NCI-H345 treated with DMSO at 0.1 percent for 48 hours (cell line): ENCODE results near the gene QRFP.

ENCODE experiments used
- DNase-seq: peaks from one replicate; lab custom pipeline; 2025; ENCODE audit not compliant: unreplicated experiment; lab: John Stamatoyannopoulos, UW

The QRFP gene

DNA sequence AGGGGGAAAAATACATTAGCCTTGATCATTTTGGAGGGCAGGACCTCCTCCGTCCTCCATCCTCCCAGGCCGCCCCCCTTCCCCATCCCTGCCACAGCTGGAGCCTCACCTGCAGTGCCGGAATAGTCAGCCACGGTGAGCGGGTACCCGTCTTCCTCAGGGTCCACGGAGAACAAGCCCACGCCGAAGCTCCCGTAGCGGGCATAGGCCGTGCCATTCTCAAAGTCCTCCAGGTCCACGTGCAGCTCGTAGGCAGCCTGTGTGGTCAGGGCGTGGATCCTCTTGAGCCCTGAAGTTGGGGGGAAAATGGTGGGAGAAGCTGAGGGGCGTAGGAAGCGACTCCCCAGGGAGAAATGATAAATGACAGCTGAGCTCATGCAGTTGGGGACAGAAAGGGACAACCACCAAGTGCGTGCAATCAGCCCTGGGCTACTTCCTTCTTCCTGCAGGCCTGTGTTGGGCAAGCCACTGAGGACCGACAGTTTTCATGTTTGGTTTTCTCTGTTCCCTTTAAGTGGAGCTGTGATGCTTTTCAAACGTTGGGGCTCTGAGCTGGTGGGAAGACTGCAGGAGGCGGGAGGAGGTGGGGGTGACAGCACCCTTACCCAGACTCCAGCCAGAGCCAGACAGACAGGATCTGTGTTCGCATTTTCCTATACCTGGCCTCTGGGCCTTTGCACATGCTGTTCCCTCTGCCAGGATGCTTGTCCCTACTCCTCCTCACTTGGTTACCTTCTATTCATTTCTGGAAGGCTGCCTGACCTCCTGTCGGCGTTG is 8.7 kb upstream of the QRFP start:
- DNase-seq: no peak

DNA sequence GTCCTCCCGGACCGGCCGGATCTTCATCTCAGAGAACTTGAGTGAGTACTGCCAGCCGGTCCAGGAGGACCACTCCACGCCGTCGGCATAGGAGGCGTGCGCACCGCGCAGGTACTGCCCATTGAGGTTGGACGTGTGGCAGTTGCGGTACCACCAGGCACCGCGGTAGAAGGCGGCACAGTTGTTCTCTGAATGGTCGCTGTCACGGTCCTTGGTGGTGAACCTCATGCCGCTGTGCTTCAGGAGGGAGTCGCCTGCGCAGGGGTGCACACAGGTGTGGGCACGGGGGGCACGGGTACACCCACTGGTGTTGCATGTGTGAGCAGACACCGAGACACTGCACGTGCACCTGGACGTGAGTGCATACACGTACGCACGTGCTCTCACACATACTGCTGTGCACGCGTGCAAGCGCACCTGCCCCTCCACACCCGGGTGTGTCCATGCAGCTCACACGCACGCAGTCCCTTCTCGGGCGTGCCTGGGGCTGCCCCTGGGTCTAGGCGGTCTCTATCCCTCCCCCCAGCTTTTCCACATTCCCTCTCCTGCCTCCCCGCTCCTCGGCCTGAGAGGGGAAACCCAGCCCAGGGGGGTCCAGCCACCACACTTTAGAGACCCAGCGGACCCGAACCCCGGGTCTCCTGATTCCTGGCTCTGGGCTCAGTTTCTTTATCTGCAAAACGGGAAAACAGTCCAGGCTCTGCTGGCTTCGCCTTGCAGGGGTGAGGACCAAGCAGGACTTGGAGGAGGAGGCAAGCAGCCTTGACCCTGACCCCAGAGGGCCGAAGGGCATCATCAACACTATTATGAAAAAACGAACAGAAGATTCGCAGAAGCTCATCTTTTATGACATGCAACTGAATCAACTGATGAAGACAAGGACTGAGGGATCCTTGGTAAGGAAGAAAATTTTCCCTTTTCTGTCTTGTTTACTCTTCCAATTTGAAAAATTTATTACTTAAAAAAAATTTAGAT is 7.7 kb upstream of the QRFP start:
- no peak for DNase-seq

DNA sequence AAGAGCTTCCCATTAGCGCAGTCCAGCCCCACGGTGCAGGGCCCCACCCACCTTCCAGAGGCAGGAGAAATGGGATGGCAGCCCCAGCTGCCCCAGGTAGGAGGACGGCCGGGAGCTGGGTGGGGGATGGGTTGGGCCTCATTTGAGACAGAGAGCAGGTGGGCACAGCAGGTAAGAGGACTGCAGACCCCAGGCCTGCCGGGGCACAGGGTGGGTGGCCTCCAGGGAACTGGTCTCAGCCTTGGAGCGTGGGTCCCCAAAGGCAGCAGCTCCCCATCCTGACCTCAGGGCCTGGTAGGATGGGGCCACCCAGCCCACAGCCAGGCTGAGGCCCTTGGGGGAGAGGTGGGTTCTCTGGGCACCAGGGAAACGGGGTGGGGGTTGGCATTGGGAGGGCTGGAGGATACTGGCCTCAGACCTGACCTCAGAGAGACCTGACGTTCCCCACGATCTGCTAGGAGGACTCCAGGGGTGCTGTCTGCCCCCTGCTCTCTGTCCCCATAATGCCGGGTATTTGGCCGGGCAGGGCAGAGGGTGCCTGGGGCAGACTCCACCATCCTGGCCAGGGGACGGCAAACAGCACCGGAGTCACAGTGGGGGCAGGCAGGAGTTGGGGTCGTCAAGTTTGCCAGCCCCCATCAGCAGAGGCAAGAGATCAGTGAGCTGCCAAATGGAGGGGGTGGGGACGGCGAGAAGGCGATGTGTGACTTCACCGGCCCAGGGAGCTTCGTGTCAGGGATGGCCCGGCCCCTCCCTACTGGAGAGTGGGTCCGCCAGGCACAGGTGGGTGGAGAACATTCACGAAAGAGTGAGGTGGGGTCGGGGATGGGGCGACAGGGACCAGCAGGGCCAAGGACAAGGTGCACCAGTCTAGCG is 6.8 kb upstream of the QRFP start:
- DNase-seq: no peak

DNA sequence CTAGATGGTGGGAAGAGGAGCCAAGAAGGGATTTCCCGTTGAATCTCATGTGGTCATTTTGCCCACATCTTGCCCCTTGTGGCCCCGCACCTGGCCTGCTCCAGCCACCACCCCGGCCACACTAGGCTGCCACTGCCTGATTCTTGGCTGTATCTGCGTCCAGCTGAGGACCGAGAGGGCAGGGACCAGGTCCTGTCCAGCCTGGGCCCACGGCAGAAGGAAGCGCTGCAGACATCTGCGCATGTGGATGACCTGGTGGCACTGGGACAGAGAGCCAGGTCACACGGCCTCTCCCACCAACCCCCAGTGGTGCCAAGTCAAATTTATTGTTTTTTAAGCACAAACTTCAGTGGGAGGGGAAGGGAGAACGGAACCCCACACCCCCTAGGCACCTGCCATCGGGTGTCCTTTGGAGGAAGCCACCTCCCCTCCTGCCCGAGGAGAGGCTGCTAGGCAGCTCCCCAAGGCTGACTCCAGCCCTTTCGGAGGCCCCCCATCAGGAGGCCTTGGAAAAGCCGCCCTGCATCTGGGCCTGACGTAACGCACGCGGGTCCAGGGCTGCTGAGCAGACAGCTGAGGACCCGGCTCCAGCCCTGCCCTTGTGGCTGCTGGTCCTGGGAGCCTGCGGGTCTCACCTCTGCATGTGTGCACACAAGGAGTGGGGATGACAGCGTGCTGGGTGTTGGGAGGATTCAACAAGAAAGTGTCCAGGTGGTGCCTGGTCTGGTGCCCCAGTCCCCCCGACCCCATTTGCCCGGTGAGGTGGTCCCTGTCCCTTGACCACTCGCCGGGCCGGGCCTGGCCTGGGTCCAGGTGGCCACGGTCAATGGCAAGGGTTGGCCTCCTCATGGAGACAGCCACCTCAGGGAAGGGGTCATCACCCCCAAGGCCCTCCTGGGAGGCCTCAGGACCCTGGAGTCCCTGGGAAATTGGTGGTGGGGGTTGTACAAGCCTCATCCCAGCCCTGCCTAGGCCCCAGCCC is 5.9 kb upstream of the QRFP start:
- DNase-seq: no peak

DNA sequence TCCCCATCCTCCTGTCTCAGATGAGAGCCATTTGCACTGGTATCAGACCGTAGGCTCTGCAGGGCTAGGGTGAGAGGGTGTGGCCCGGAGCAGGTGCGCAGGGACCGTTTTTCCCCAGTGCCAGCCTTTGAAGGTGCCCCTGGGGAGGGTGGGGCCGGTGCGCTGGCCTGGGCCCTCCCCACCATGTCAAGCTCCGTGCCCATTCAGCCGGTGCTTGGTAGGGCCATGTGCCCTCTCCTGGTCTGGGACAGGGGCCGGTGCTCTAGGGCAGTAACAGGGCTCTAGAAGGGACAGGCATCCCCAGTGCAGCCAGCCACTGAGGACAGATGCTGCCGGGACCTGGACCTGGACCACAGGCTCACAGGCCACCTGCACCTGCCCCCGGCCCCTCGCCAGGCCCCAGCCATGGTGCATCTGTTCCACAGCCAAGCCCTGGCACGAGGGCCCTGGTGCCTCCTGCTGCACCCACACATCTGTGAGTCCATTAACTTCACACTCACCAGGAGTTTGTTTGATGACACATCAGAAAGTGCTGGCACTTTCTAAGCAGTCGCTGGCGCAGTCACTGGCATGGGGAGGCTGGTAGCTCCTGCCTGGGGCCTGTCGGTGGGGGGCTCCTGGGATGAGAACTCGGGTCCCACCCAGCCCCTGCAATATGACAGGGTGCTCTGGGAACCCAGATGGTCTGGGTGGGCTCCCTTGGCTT is 5.0 kb upstream of the QRFP start:
- DNase-seq: no peak

DNA sequence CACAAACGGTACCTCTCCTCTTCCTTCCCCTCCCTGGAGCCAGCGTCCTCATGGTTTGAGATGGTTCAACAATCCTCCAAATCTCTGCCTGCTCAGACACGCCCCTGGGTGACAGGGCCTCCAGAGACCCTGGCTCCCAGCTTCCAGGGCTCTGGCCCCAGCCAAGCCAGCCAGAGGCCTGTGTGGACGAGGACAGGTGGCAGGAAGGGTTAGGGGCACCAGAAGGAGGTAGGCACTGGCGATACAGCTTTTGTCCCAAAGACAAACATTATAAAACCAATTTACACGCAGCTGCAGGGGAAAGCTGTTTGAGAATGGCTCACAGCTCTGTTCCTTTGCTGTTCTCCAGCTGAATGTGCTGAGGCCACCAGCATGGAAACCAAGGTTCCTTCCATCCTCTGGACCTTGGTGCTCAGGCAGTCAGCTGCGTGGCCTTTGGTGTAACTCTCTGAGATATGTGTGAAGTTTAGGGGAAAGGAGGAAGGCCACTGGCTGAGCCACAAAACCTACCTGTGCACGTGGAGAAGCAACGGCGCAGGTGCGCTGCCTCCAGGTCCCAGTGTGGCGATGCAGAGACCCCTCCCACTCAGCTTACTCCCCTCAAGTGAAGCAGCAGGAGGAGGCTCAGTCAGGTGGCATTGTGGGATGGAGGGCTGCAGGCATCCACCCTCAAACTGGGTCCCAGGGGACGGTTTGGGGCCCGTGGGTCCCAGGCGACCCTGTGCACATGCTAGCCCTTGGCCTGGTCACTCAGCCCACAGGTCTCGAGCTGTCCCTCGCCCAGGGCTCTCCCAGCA is 4.3 kb upstream of the QRFP start:
- no peak for DNase-seq

DNA sequence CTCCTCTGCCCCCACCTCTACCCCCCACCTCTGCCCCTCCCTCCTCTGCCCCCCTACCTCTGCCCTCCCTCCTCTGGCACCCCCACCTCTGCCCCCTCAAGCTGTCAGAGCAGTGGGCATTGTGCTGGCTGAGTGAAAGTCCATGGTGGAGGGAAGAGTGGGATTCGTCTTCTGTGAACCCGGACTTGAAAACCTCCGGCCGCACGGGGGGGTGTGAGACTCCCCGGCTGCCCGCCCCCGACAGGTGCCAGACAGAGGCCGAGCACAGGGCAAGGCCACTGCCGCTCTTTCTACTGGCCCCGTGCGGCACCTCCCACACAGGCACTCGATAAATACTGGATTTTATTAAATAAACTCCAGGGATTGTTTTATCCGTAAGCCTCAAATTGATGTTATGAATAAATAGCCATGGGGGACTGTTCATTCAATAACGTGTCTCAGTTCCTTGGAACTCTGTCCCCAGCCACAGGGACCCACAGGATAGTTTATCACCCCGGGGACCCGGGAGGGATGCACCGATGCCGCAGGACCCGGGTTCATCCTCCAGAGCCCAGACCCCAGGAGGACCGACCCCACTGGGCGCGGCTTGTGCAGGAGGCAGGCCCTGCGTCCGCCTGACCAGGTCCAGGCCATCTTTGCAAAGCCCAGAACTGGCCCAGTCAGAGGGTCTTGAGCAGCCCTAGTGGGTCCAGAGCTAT is 2.6 kb upstream of the QRFP start:
- DNase-seq: no peak

DNA sequence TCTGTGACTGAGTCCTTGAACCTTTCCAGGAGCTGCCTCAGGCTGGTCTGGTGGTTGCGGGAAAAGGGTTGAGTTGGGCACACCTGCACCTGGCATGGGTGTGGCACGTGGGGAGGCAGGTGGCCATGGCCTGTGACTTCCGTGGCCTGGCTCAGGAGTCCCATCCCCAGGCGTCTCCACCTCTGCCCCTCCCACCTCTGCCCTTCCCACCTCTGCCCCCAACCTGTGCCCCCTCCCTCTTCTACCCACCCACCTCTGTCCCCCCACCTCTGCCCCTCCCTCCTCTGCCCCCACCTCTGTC is 1.9 kb upstream of the QRFP start:
- DNase-seq: no peak

DNA sequence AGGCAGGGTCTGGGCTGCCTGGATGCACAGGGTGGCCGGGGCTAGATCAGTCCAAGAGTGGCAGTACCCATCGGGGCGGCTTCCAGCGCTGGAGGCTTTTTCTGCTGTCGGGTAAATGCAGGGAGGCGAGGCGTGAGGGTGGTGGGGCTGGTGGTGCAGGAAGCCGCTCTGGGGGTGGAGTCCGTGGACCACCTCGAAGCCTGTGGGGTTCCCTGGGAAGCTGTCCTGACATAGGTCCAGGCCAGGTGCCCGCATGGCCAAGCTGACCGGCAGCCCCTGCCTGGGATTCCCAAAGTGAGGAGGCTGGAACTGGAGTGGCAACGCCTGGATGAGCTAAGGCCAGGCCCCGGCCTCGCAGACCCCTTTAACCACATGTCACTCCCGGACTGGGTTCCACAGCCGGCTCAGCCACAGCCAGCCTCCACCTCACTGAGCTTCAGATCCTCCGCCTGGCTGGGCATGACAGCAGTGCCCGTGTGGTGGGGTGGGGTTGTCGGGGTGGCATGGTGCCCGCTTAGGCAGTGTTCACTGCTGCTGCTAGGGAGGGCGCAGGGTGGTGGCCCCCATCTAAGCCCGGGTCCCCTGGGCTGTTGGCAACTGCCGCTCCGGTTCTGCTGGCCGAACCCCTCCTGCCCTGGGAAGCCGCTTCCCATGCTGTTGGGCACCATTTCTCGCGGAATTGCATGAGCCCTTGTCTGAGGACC is 1.4 kb upstream of the QRFP start:
- DNase-seq: no peak

DNA sequence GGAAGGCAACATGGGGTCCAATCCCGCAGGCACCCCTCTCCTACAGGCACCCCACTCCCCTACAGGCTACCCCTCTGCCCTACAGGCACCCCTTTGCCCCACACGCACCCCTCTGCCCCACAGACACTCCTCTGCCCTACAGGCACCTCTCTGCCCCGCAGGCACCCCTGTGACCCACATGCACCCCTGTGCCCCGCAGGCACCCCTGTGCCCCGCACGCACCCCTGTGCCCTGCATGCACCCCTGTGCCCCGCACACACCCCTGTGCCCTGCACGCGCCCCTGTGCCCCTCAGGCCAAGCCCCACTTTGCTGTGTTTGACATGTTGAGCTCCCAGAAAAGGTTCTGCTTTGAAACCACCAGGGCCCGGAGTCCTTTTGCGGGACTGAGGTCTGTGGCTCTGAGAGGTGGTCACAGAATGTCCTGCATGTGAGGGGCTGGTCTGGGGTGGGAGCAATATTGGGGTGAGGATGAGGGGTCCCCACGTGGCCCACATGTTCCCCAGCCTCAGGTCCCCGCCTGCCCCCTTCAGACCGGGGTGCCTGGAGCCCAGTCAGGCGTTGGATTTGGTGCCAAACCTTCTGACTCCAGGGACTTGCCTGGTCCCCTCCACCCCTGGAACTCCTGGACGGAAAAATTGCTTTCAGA is 616 bp upstream of the QRFP start:
- no peak for DNase-seq

DNA sequence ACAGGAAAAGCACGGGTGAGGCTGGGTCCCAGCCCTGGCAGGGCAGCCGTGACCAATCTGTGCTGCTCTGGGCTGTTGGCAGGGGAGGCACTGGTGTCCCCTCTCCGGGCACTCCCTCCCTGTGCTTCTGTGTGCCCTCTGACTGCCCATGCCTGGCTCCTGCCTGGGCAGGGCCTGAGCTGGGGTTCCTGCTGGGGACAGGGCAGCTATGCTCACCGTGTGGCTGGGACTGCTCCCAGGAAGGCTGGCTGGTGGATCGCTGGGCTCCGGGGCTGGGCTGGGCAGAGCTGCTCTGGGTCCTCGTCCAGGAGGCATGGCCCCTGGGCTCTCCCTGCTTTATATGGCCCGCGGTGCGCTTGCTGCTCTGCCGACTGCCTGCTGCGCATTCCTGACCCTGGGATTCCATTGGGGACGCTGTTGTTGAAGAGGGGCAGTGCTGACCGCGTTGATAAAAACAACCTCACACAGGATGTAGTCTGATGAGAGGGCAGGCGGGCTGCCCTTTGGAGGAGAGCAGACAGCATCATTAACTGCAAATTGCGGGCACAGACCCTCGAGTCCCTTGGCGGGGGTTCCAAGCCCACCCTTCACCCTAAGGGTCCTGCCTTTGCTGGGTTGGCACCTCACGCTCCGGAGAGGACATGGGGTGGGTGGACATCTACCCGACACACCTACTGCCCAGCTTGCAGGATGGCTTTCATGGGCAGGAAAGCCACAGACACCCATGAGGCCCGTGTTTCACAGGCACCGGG is 955 bp downstream of the QRFP start:
- DNase-seq: no peak

DNA sequence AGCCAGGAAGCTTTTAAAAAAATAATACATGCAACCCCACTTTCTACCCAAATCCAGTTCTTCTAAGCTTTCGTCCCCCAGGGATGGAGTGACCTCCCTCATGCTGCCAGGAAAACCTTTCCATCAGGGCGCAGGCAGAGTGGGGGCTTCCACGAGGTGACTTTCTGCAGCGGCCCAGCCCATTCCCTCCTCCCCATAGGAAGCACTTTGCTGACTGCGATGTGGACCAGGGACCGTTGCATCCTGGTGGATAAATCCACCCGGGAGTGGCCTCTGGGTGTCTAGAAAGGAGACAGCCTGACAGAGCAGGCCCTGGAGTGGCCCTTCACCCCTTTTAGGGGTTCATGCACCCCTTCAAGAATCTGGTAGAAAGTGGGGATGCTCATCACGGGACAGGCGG is 1.6 kb downstream of the QRFP start:
- DNase-seq: no peak

DNA sequence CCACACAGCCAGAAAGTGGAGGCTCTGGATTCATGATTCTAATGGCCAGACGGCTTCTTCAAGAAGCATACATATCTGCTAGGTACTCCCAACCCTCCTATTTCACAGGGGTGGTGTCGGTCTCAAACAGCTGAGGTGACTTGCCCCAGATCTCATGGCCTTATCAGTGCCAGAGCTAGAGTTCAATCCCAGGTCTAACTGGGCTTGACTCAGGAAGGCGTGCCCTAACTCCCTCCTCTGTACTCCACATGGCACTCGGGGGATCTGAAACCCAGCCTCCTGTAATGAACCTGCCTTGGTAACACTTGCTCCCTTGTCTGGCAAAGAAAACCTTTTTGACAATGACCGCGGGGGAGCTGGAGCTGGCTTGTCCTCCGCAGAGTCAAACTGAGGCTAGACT is 2.1 kb downstream of the QRFP start:
- DNase-seq: no peak

DNA sequence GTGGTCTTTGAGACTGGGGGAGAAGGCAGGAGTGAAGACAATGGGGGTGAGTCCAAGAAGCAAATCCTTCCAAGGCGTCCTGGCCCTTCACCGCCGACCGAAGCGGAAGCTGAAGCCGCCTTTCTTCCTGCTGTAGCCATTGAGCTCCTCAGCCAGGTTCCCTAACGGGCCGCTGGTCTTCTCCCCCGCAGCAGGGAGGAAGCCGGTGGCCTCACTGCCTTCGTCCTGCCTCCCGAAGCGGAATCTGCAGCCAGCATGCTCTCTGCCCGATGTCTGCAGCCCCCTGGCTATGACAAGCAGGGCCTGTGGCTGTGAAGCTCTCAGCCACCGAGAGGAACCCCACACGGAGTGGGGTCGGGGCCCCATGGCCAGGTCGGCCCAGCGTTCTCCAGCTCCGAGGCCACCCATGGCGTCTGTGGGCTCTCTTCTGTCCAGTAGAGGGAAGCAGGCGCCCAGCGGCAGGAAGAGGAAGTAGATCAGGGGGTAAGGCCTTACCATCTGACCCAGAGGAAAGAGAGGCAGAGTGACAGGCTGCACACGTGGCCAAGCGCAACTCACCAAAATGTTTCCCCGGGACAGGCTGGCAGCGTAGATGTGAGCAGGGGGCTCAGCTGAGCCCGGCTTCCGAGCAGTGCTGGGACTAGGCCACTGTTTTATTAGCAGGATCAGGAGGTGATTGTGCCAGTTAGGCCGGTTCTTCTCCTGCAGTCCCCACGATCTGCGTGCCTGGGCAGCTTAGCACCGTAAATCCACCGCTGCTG is 3.1 kb downstream of the QRFP start:
- no peak for DNase-seq

DNA sequence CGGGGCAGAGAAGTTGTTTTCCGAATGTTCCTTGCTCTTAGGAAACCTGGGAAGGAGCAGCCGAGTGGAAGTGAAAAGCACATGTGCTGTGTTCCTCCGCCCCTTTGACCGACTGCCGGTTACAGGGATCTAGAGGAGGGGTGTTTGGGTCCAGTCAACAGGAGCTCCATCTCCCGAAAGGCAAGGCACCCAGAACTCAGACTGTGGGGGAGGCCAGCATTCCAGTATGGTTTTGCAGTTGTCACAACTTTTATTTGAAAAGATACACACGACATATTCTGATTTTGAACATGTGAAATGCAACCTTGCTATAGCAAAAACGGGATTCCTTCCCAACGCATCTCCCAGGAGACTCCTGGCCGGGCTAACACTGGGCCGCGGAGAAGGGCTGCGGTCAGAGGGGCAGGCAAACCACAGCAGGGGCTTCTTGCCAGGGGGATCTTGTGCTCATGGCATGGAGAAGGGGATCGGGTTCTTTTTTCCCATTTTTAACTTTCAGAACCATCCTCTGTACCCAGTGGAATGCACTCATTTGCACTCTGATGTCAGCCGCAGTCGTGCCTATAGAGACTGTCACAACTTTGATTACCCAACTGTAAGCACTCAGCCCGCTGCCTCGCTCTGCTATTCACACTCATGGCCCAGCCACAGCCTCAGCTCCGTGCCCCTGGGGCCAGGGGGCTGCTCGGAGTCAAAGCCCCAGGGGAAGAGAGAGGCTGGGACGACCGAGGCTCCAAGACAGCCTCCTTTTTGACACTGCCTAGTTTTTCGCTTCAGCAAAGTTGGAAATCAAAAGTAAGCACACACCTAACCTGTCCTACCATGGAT is 3.9 kb downstream of the QRFP start:
- no peak for DNase-seq
